ENCODE results near the gene NLRC3.

- TF ChIP-seq POLR2AphosphoS5 (IDR thresholded peaks at IDR 0.05; ENCODE audit: low read depth) (no peak), CTCF (IDR thresholded peaks at IDR 0.05; ENCODE audit: insufficient read depth, low read length) (no peak), REST (IDR thresholded peaks at IDR 0.05; ENCODE audit: insufficient replicate concordance, low read depth) (no peak), SPI1 (IDR thresholded peaks at IDR 0.05; ENCODE audit: borderline replicate concordance, low read depth) (no peak), GABPA (IDR thresholded peaks at IDR 0.05; ENCODE audit: low read depth) (no peak)
Measured at GRCh38 chr16:3549906-3550305, 27.3 kb downstream of the NLRC3 start.

All from HL-60 (cell line).